COR-L47 (cell line): ENCODE data around the gene PIEZO2.
"Not testable (repeated sequence)": the region's sequence is repeated elsewhere in the genome, so short reads cannot be mapped to it uniquely, and the experiment has no call there.

Experiments
- DNase-seq: peaks from one replicate; lab custom pipeline; 2025; lab: John Stamatoyannopoulos, UW

The PIEZO2 gene

DNA sequence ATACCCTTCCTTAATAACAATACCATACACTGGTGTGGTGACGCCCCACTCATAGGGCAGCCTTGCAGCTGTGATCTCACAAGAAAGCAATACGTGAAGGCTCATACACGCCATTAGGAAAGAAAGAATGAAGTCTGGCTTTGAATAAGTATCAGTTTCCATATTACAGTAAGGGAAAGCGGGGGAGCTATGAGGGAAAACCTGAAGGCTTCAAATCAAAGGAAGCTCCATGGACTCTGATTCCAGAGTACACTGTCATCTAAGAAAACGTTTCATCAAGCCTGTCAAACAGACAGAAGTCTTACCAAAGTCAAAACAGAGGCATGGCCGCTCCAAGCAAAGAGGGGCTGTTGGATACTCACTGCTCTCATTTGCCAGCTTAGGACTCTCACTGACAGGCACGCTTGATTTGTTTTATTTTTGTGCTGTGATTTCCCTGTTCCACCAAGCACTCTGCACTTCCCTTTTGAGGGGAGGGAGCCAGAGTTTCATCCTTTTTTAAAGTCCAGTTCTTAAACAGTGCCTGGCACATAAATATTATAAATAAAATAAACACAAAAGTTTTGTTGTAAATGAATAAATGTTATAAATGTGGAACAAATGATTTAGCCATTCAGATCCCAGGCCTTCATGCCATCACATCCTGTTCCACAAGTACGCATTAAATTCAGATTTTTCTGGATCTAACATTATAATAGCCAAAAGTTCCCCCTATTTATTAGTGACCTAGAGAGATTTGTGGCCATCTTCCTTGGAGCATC is 221.2 kb downstream of the PIEZO2 start:
- DNase-seq = no peak

GRCh38 chr18:10927286-10927992 is 221.9 kb downstream of the PIEZO2 start:
- no peak for DNase-seq

DNA sequence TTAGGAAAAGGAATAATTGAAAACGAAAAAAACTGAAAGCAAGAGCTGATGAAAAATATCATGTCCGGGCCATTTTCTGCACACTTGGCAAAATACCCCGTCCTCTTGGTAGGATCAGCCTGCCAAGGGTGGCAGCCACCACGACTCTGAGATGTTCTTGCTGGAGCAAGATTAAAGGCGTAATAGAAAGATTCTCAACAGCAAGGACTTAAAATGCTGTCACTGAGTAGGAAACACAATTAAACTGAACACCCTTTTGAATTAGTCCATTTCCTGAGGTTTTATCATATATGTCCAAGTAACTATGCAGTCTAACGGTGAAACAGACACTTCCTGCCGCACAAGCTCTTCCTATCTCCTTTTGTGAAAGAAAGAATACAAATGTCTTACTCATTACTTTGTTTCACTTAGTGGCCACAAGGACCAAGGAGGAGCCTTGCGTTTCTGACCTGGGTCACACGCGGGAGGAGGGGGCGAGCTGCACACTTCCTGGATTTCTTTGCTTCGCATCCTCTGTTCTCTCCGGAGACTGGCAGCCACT is 222.7 kb downstream of the PIEZO2 start:
- no peak for DNase-seq

GRCh38 chr18:10924290-10924689 is 225.1 kb downstream of the PIEZO2 start:
- DNase-seq = no peak

GRCh38 chr18:10923551-10924070 is 225.8 kb downstream of the PIEZO2 start:
- no peak for DNase-seq

- DNase-seq = no peak
These were observed 226.2 kb downstream of the PIEZO2 start for GRCh38 chr18:10923141-10923540.

- not testable (repeated sequence) for DNase-seq
These were observed 226.7 kb downstream of the PIEZO2 start for GRCh38 chr18:10922712-10923111.

- DNase-seq = not testable (repeated sequence)
These were observed 229.1 kb downstream of the PIEZO2 start for GRCh38 chr18:10920309-10920708.

- DNase-seq = no peak
These were observed 229.5 kb downstream of the PIEZO2 start for GRCh38 chr18:10919851-10920250.

- DNase-seq = no peak
These were observed 232.5 kb downstream of the PIEZO2 start for GRCh38 chr18:10916865-10917264.

- DNase-seq = no peak
These were observed 233.0 kb downstream of the PIEZO2 start for GRCh38 chr18:10916387-10916786.

DNA sequence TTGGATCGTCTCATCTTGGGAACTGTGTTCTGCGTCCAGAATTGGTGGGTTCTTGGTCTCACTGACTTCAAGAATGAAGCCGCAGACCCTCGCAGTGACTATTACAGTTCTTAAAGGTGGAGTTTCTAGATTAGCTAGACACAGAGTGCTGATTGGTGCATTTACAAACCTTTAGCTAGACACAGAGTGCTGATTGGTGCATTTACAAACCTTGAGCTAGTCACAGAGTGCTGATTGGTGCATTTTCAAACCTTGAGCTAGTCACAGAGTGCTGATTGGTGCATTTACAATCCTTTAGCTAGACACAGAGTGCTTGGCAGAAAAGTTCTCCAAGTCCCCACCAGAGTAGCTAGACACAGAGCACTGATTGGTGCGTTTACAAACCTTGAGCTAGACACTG is 233.6 kb downstream of the PIEZO2 start:
- DNase-seq = not testable (repeated sequence)

- DNase-seq = not testable (repeated sequence)
These were observed 234.8 kb downstream of the PIEZO2 start for GRCh38 chr18:10914610-10915009.

GRCh38 chr18:10913919-10914318 is 235.4 kb downstream of the PIEZO2 start:
- DNase-seq = no peak

DNA sequence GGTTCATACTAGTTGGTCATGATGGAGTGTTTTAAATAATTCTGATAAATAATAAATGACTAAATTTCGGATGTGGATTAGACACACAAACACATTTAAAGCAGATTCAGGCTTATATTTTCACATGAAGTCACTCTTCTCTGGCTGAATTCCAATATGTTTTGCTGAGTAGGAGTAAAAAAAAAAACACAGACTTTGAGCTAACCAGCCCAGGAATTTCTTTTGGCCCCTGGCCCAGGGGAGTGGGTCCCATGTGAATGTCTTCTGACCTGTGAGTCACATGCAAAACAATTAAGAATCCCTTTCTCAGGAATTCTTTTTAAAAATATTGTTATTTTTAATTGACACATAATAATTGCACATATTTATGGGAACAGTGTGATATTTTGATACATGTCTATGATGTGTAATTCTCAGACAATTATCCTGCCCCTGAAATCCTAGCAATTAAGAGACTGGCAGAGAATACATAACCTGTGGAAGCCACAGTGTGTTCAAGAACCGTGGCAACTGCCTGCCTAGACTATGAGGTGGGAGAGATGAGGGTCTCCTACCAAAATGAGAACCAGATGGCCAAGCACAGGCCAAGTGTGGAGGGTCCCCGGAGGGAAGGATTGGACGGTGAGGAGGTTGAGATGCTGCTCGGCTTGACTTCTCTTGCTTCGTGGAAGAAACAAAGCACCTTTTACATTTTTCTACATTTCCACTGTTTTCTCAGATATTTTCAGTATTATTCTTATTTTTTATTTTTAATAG is 236.4 kb downstream of the PIEZO2 start:
- no peak for DNase-seq

GRCh38 chr18:10909724-10910123 is 239.6 kb downstream of the PIEZO2 start:
- DNase-seq = no peak

DNA sequence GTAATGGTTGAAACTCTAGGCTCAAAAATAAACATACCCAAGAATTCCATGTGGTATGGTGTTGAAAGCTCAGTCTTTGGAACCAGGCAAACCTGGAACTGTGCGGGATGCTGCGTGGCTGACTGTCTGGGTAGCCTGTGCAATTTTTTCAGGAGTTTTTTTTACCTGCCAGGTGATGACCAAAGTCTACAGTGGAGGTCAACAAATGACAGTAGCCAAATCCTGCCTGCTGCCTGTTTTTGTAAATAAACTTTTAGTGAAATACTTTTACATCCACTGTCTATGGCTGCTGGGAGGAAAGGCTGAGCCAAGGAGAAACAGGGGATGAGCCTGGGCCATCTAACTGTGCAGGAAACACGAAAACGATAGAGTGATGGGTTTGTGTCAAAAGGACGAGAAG is 240.6 kb downstream of the PIEZO2 start:
- no peak for DNase-seq

- DNase-seq = no peak
These were observed 241.6 kb downstream of the PIEZO2 start for GRCh38 chr18:10907749-10908148.

- no peak for DNase-seq
These were observed 248.0 kb downstream of the PIEZO2 start for GRCh38 chr18:10901329-10901728.

- no peak for DNase-seq
These were observed 248.9 kb downstream of the PIEZO2 start for GRCh38 chr18:10900435-10900834.

- DNase-seq = no peak
These were observed 249.9 kb downstream of the PIEZO2 start for GRCh38 chr18:10899481-10899880.

GRCh38 chr18:10898417-10898974 is 250.9 kb downstream of the PIEZO2 start:
- no peak for DNase-seq
